Ovary (tissue), 9 donors: ENCODE measurements around the gene SPACA5. TPM values are rescaled to one million over a fixed set of nuclear protein-coding genes. Genes with fewer than 3 reads are reported as not detected.
"Not testable (repeated sequence)": the region's sequence is repeated elsewhere in the genome, so short reads cannot be mapped to it uniquely, and the experiment has no call there.

ENCODE experiments used
- DNase-seq, 5 donors: peaks; one replicate each; pipeline ENCODE4 v3.0.0-alpha.2; 2019 to 2020
- H3K27ac ChIP-seq, 2 donors: fragments of 200-600 bp; one replicate each; pipeline versions ENCODE4 v1.5.1 to v1.8.0; 2019 to 2022
- H3K27me3 ChIP-seq: fragments of 200-600 bp; one replicate; pipeline ENCODE4 v1.8.0; 2022
- H3K36me3 ChIP-seq: fragments of 200-600 bp; sonication (generic); one replicate; pipeline ENCODE4 v1.5.1; 2019
- H3K4me1 ChIP-seq: one replicate; pipeline ENCODE4 v1.8.1; 2013; ENCODE audit warnings: mild to moderate bottlenecking, moderate library complexity; ENCODE audit not compliant: insufficient read depth
- H3K4me3 ChIP-seq: fragments of 200-600 bp; sonication (generic); one replicate; pipeline ENCODE4 v1.5.1; 2017
- H3K9me3 ChIP-seq, 2 donors: fragments of 200-600 bp in 1 of 2; sonication (generic) in 1 of 2; one replicate each; pipeline versions ENCODE4 v1.5.1 to v1.8.1; 2013 to 2019; ENCODE audit warnings: mild to moderate bottlenecking in 1 of 2, moderate library complexity in 1 of 2
- EP300 ChIP-seq: sonication (generic); formaldehyde crosslinking; IDR thresholded peaks from one replicate; pipeline ENCODE4 v1.6.1; 2017; ENCODE audit warnings: antibody characterized with exemption
- POLR2A ChIP-seq: fragments of 450-650 bp; IDR thresholded peaks from one replicate; pipeline ENCODE4 v1.6.1; 2017; ENCODE audit warnings: antibody characterized with exemption, mild to moderate bottlenecking, moderate library complexity
- WGBS, 3 donors: extraction: QIAGEN DNeasy Blood & Tissue Kit in 1 of 3; methylation state at CpG; one replicate each; pipeline versions ENCODE4 v1.1.5 to v1.1.7; 2013 to 2017; 5-methylcytosine and 5-hydroxymethylcytosine counted together
- intact Hi-C, 4 donors: fragments of 100-400 bp; cut with DNase I; formaldehyde crosslinking; loops; one replicate each; pipeline versions ENCODE4 v1.11.0 to v1.15.1; 2022 to 2023
- polyA plus RNA-seq, 2 donors: library from polyadenylated mRNA; stranded (reverse); fragments of 200-250 nt in 1 of 2; fragments of 350-450 nt in 1 of 2; fragmentation: Illumina TruSeq in 1 of 2; extraction: RNeasy Lipid Tissue Mini Kit (QIAGEN cat#74804) in 1 of 2; gene quantifications; one replicate each; pipeline ENCODE4 v1.2.3, GENCODE V29; 2013 to 2014
- total RNA-seq, 7 donors: library from RNA; depleted of rRNA in 2 of 7; stranded (reverse); fragments of >200 nt in 2 of 7; fragmentation: NEBNext Ultra II Directional in 3 of 7; extraction: Animal tissue kit (Norgen Biotek cat#: 25700) in 3 of 7; gene quantifications; one replicate each; pipeline versions ENCODE4 v1.1.0 to v1.2.4, GENCODE V29; 2016 to 2023
- TF ChIP-seq, protein P1 (sequence below), 3 donors: fragments of 450-650 bp in 2 of 3; fragments of 200-600 bp in 1 of 3; IDR thresholded peaks; one replicate each; pipeline versions ENCODE4 v1.5.1 to v1.8.0; 2016 to 2022; ENCODE audit warnings: antibody characterized with exemption in 3 of 3, mild to moderate bottlenecking in 1 of 3
- donor health status: DM: no; HTN: no; CAD: no; lungs with moderate emphysema.
- donor health status: DM: no; HTN: no; CAD: no.
- donor health status: Bipolar disorder and iron deficiency.
- donor health status: DM: yes; HTN: yes; CAD: no.
- donor health status: DM: no; HTN: no; CAD: no.
- donor health status: DM: yes; HTN: yes; CAD: no.

The SPACA5 gene
- total and polyA plus RNA-seq, 9 donors = 0.25 TPM; not detected in 8

DNA sequence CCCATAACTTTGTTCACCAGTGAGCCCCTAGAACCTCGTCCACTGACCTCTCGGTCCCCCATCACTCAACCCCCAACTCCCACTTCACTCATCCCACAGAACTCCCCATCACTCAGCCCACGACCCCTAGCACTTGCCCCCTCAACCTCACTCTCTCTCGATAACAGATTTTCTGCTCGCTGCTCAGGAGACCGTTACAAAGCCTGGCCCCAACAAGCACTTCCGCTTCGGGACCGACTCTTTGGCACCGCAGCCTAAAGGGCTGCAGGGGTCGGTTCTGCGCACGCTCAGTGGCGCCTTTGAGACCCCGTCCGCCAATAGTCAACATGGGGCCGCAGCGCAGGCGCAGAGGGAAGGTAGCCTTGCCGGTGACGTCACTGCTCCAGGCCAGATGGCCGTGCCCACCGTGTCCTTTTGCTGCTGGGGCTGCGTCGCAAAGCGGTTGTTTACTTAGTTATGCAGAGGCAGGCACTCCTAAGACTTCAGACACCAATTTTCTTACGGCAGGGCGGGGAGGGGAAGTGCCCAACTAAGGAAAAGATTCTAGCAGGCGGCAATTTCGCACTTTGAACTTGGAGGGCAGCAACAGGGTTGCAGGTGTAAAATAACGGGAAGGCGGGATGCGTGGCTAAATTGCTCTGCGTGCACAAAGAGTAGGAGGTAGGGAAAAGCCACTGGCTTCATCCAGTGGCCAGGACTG is 2.9 kb upstream of the SPACA5 start, which contains the start of gene ZNF182:
Gene ZNF182, minus strand, starts transcription at position 232 of the 700 bp plus-strand sequence. CDS start 1,380 bp downstream, outside the sequence.
- peak within 1 kb of the TSS; percentile 48 for H3K4me3 ChIP-seq
- H3K27me3 ChIP-seq = no peaks in the 10 kb centered on the region
- H3K9me3 ChIP-seq = no peaks in the 10 kb centered on the region
- H3K27ac ChIP-seq = no peak within 1 kb of the TSS
- peak; percentile 89 to 95 (median 94) for DNase-seq
- TF ChIP-seq EP300 (no peak), POLR2A (peak; percentile 42)
- 33 to 40% (median 37%) methylated on average over 34 of the region's 34 CpGs for WGBS, 3 donors
- no peaks in the 10 kb centered on the region for H3K4me1 ChIP-seq
- intact Hi-C loops = no loop called here
- no peaks in the 10 kb centered on the region for H3K36me3 ChIP-seq

DNA sequence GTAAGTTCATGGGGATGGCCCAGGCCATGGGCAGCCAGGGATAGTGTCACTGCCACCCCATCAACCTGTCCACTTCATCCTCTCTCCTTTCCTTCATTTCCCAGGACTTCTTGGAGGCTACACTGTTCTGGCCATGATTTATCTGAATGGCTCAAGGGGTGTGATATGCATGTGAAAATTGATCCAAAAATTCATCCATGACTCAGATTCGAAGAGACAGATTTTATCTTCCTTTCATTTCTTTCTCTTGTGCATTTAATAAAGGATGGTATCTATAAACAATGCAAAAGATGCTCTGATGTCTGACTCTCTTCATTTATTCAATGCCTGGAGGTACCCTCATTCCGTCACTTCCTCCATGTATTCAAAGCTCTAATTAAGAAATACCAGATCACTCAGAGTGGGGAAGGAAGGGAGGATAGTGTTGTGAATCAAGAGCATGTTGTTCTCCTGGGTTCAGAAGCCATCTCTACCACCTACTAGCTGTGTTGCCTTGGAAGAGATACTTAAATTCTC is 2.7 kb downstream of the SPACA5 start:
- DNase-seq, H3K9me3 ChIP-seq, H3K27ac ChIP-seq, H3K36me3 ChIP-seq, H3K4me3 ChIP-seq, H3K4me1 ChIP-seq, intact Hi-C loops, H3K27me3 ChIP-seq: not testable (repeated sequence)
- no CpG with 5 or more reads among the region's 2 CpGs for WGBS, 3 donors

GRCh38 chrX:48016583-48017310 is 10.0 kb downstream of the SPACA5 start:
- H3K9me3 ChIP-seq, H3K36me3 ChIP-seq, H3K4me1 ChIP-seq, H3K4me3 ChIP-seq, intact Hi-C loops, H3K27me3 ChIP-seq, H3K27ac ChIP-seq, DNase-seq: not testable (repeated sequence)
- WGBS, 3 donors = 91 to 93% (median 93%) methylated on average over 27 to 39 of the region's 46 CpGs

- not testable (repeated sequence) for H3K4me3 ChIP-seq, H3K4me1 ChIP-seq, H3K36me3 ChIP-seq, H3K9me3 ChIP-seq, H3K27ac ChIP-seq, DNase-seq, H3K27me3 ChIP-seq
- WGBS, 3 donors = no CpG with 5 or more reads among the region's 1 CpG
- intact Hi-C loops = loop anchor here in 2 of 4 donors (10.0 kb wide), 1 partner anchor 165 kb away; no protein-coding TSS in a partner anchor
Observed at GRCh38 chrX:48019892-48020291, 13.1 kb downstream of the SPACA5 start.

DNA sequence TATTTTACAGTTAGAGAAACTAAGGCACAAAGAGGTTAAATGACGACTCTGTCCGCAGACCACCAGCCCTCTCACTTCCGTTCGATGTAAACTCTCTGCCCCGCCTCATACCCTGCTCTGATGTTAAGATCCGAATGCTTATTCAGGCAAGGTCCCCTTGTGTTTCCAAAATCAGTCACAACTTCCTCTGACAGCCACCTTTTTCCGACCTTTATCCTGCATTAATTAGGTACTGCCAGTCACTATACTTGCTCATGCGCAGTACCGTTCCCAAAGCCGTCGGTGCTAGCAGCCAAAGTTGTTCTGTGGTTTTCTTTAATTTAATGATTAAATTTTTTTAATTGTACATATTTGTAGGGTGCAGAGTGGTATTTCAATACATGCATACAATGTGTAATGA is 13.7 kb downstream of the SPACA5 start:
- not testable (repeated sequence) for H3K4me3 ChIP-seq, H3K4me1 ChIP-seq, H3K36me3 ChIP-seq, H3K9me3 ChIP-seq, H3K27me3 ChIP-seq, DNase-seq
- 75 to 77% (median 76%) methylated on average over 11 of the region's 11 CpGs for WGBS, 3 donors
- H3K27ac ChIP-seq = peak overlapping the region in 1 of 2 donors; percentile 87
- intact Hi-C loops = loop anchor here in 2 of 4 donors (10.0 kb wide), 1 partner anchor 166 kb away; no protein-coding TSS in a partner anchor

DNA sequence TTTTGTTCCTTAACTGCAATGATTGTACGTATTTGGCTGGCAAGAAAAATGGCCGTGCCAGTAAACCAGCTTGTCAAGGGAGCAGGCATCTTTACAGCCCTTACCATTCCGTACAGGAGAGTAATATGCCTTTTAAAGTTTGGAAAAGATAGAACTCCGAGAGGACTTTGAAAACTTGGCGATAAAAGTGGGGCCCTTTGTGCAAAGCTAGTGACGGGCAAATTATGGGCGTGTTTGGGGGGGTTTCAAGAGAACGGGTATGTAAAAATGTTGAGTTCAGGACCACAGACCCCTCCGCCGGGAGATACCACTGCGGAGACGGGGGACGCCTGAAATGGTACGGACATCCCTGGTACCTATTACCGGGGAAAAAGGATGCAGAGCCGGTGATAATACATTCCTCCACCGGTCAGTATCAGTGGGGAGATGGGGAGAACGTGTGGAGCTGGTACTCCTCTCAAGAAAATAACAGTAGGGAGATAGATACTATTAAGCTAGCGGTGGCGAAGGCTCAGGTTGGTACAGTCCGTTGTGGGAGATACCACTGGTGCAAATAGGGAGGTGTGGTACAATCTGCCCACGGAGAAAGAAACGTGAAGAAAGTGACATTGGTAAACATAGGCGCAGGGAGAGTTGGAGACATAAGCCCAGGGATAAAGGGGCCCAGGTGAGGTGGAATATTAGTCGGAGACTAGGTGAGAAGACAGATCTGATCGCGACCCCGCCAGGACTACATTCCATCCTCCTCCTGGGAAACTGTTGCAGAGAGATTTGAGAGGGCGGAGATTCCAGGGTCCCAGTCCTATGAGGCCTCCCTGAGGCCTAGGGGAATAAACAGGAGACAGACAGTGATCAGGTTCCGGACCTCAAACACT is 14.5 kb downstream of the SPACA5 start:
- WGBS, 3 donors = 26 to 29% (median 29%) methylated on average over 30 of the region's 30 CpGs
- TF ChIP-seq POLR2A (no peak), EP300 (no peak)
- TF ChIP-seq, protein P1, sequence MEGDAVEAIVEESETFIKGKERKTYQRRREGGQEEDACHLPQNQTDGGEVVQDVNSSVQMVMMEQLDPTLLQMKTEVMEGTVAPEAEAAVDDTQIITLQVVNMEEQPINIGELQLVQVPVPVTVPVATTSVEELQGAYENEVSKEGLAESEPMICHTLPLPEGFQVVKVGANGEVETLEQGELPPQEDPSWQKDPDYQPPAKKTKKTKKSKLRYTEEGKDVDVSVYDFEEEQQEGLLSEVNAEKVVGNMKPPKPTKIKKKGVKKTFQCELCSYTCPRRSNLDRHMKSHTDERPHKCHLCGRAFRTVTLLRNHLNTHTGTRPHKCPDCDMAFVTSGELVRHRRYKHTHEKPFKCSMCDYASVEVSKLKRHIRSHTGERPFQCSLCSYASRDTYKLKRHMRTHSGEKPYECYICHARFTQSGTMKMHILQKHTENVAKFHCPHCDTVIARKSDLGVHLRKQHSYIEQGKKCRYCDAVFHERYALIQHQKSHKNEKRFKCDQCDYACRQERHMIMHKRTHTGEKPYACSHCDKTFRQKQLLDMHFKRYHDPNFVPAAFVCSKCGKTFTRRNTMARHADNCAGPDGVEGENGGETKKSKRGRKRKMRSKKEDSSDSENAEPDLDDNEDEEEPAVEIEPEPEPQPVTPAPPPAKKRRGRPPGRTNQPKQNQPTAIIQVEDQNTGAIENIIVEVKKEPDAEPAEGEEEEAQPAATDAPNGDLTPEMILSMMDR (IDR thresholded peaks at IDR 0.05) = no peak
- DNase-seq = peak; percentile 76 to 85 (median 83)
- intact Hi-C loops = loop anchor here in 2 of 4 donors (10.0 kb wide), 1 partner anchor 166 kb away; no protein-coding TSS in a partner anchor
- Histone ChIP-seq H3K36me3 (no peaks in the 10 kb centered on the region), H3K4me3 (peak overlapping the region; percentile 41), H3K27me3 (no peaks in the 10 kb centered on the region), H3K9me3 (no peaks in the 10 kb centered on the region), H3K4me1 (no peaks in the 10 kb centered on the region), H3K27ac (peak overlapping the region; percentile 73 to 87)
